SK-N-SH (cell line): ENCODE results near the gene DRAP1. TPM values are rescaled to one million over a fixed set of nuclear protein-coding genes. Genes with fewer than 3 reads are reported as not detected.

Experiments used
- CTCF ChIA-PET: fragments of 300-600, 350-600 bp; formaldehyde crosslinking; extraction: SDS; loops from one replicate; lab custom pipeline; 2021; lab: Yijun Ruan, JAX
- POLR2A ChIA-PET: fragments of 350-600 bp; sonication (Branson Sonifier 250); formaldehyde crosslinking; extraction: SDS; loops from one replicate; lab custom pipeline; 2020; ENCODE audit warnings: antibody characterized with exemption, inconsistent platforms; lab: Yijun Ruan, JAX
- DNase-seq: peaks from one replicate; pipeline ENCODE4 v3.0.0; 2012
- H2AFZ ChIP-seq: fragments of 200-600 bp; sonication (generic); 2 replicates; pipeline ENCODE4 v1.8.1; 2016; ENCODE audit warnings: antibody characterized with exemption, mild to moderate bottlenecking, low read depth
- H3F3A ChIP-seq: fragments of 200-600 bp; sonication (generic); replicated peaks from 2 replicates; pipeline ENCODE3; 2016; ENCODE audit warnings: antibody characterized with exemption, mild to moderate bottlenecking; ENCODE audit not compliant: insufficient read depth
- H3K27ac ChIP-seq, 2 experiments: fragments of 200-500 bp in 1 of 2; fragments of 200-600 bp in 1 of 2; sonication (Bioruptor generic) in 1 of 2; sonication (generic), shearing (Covaris generic) in 1 of 2; 2 replicates each; pipeline versions ENCODE4 v1.5.1 to v1.6.1; 2014 to 2016; ENCODE audit warnings: low read depth in 2 of 2, inconsistent platforms in 1 of 2, low read length in 1 of 2, mild to moderate bottlenecking in 1 of 2, mixed read lengths in 1 of 2
- H3K27me3 ChIP-seq: fragments of 200-600 bp; sonication (generic), shearing (Covaris generic); 2 replicates; pipeline ENCODE4 v1.6.1; 2016; ENCODE audit warnings: mixed run types; ENCODE audit not compliant: insufficient read depth
- H3K36me3 ChIP-seq, 2 experiments: fragments of 200-500 bp in 1 of 2; fragments of 200-600 bp in 1 of 2; sonication (Bioruptor generic) in 1 of 2; sonication (generic) in 1 of 2; replicated peaks in 1 of 2; 2 replicates each; pipeline versions ENCODE3 to v1.5.1; 2014 to 2016; ENCODE audit warnings: low read length in 1 of 2, mild to moderate bottlenecking in 1 of 2; ENCODE audit not compliant: insufficient read depth in 2 of 2, control insufficient read depth in 1 of 2
- H3K4me1 ChIP-seq, 2 experiments: fragments of 200-500 bp in 1 of 2; fragments of 200-600 bp in 1 of 2; sonication (Bioruptor generic) in 1 of 2; sonication (generic), shearing (Covaris generic) in 1 of 2; 2 replicates each; pipeline versions ENCODE4 v1.5.1 to v1.6.1; 2014 to 2016; ENCODE audit warnings: low read depth in 1 of 2, low read length in 1 of 2, mixed run types in 1 of 2; ENCODE audit not compliant: insufficient read depth in 2 of 2, control insufficient read depth in 1 of 2
- H3K4me2 ChIP-seq: fragments of 200-600 bp; sonication (generic), shearing (Covaris generic); 2 replicates; pipeline ENCODE4 v1.6.1; 2017; ENCODE audit warnings: mixed run types
- H3K4me3 ChIP-seq, 2 experiments: fragments of 200-500 bp in 1 of 2; fragments of 200-600 bp in 1 of 2; sonication (Bioruptor generic) in 1 of 2; sonication (generic), shearing (Covaris generic) in 1 of 2; 2 replicates each; pipeline versions ENCODE4 v1.5.1 to v1.8.1; 2014 to 2016; ENCODE audit warnings: low read depth in 2 of 2, inconsistent platforms in 1 of 2, low read length in 1 of 2, mild to moderate bottlenecking in 1 of 2, mixed read lengths in 1 of 2, moderate library complexity in 1 of 2
- H3K79me2 ChIP-seq: fragments of 200-600 bp; sonication (generic); 2 replicates; pipeline ENCODE4 v1.8.1; 2017; ENCODE audit warnings: mild to moderate bottlenecking; ENCODE audit not compliant: insufficient read depth
- H3K9ac ChIP-seq: fragments of 200-600 bp; sonication (generic); 2 replicates; pipeline ENCODE4 v1.6.1; 2017; ENCODE audit warnings: mixed run types
- H3K9me2 ChIP-seq: fragments of 200-600 bp; sonication (generic); 2 replicates; pipeline ENCODE4 v1.6.1; 2017; ENCODE audit warnings: mixed run types
- H3K9me3 ChIP-seq: fragments of 200-600 bp; sonication (generic); 2 replicates; pipeline ENCODE4 v1.6.1; 2017; ENCODE audit warnings: mixed run types, mild to moderate bottlenecking, moderate library complexity
- H4K20me1 ChIP-seq: fragments of 200-600 bp; sonication (generic); 2 replicates; pipeline ENCODE4 v1.6.1; 2017; ENCODE audit warnings: mild to moderate bottlenecking, mixed run types; ENCODE audit not compliant: insufficient read depth
- CTCF ChIP-seq: fragments of 200-600 bp; sonication (generic); IDR thresholded peaks from 2 replicates; pipeline ENCODE4 v1.6.1; 2017; ENCODE audit warnings: antibody characterized with exemption, mild to moderate bottlenecking, moderate library complexity
- EP300 ChIP-seq, 2 experiments: IDR thresholded peaks; 2 replicates each; pipeline versions ENCODE4 v1.4.0 to v1.6.1; 2012; ENCODE audit warnings: borderline replicate concordance in 1 of 2, low read depth in 1 of 2, low read length in 1 of 2
- EZH2phosphoT487 ChIP-seq: fragments of 200-600 bp; sonication (generic); IDR thresholded peaks from 2 replicates; pipeline ENCODE4 v1.6.1; 2017; ENCODE audit warnings: low read depth, mixed run types, mild to moderate bottlenecking, antibody characterized with exemption, moderate library complexity, borderline replicate concordance
- FOSL2 ChIP-seq: IDR thresholded peaks from 2 replicates; pipeline ENCODE4 v1.4.0; 2012; ENCODE audit warnings: low read depth, mild to moderate bottlenecking, moderate library complexity, borderline replicate concordance
- FOXJ3 ChIP-seq: sonication (generic); formaldehyde crosslinking; IDR thresholded peaks from 2 replicates; pipeline ENCODE4 v1.5.1; 2020; ENCODE audit warnings: mild to moderate bottlenecking, missing genetic modification reagents
- FOXM1 ChIP-seq: IDR thresholded peaks from 2 replicates; pipeline ENCODE4 v1.4.0; 2012; ENCODE audit warnings: low read depth, mild to moderate bottlenecking
- GABPA ChIP-seq: IDR thresholded peaks from 2 replicates; pipeline ENCODE4 v1.4.0; 2012; ENCODE audit warnings: low read depth, mild to moderate bottlenecking
- IRF3 ChIP-seq: fragments of 150-350 bp; IDR thresholded peaks from 2 replicates; pipeline ENCODE4 v1.6.1; 2016; ENCODE audit warnings: mild to moderate bottlenecking, low read depth, low read length
- JUND ChIP-seq: IDR thresholded peaks from 2 replicates; pipeline ENCODE4 v1.4.0; 2012
- MAX ChIP-seq: IDR thresholded peaks from 2 replicates; pipeline ENCODE4 v1.4.0; 2012; ENCODE audit warnings: low read depth
- MEF2A ChIP-seq: IDR thresholded peaks from 2 replicates; pipeline ENCODE4 v1.4.0; 2012; ENCODE audit warnings: low read depth, borderline replicate concordance
- NFIC ChIP-seq: IDR thresholded peaks from 2 replicates; pipeline ENCODE4 v1.4.0; 2012; ENCODE audit warnings: borderline replicate concordance
- NRF1 ChIP-seq: IDR thresholded peaks from 2 replicates; pipeline ENCODE4 v1.6.1; 2012; ENCODE audit warnings: low read depth, mild to moderate bottlenecking, low read length
- POLR2AphosphoS5 ChIP-seq: IDR thresholded peaks from 2 replicates; pipeline ENCODE4 v1.6.1; 2012; ENCODE audit warnings: low read depth, low read length
- RAD21 ChIP-seq: IDR thresholded peaks from 2 replicates; pipeline ENCODE4 v1.6.1; 2012; ENCODE audit warnings: mild to moderate bottlenecking, low read length
- RCOR1 ChIP-seq: fragments of 150-350 bp; IDR thresholded peaks from 2 replicates; pipeline ENCODE4 v1.6.1; 2017; ENCODE audit warnings: antibody characterized with exemption, low read length
- RFX5 ChIP-seq: IDR thresholded peaks from 2 replicates; pipeline ENCODE4 v1.6.1; 2012; ENCODE audit warnings: mild to moderate bottlenecking, improper control_type of control experiment, low read length
- RXRA ChIP-seq: IDR thresholded peaks from 2 replicates; pipeline ENCODE4 v1.4.0; 2012; ENCODE audit warnings: low read depth, mild to moderate bottlenecking, borderline replicate concordance
- SIN3A ChIP-seq: IDR thresholded peaks from 2 replicates; pipeline ENCODE4 v1.6.1; 2012; ENCODE audit warnings: low read depth, mild to moderate bottlenecking, low read length, moderate library complexity, borderline replicate concordance
- SMC3 ChIP-seq: IDR thresholded peaks from 2 replicates; pipeline ENCODE4 v1.6.1; 2012; ENCODE audit warnings: low read depth, low read length, improper control_type of control experiment
- TAF1 ChIP-seq: IDR thresholded peaks from 2 replicates; pipeline ENCODE4 v1.6.1; 2012; ENCODE audit warnings: low read depth, mild to moderate bottlenecking, low read length, moderate library complexity, borderline replicate concordance
- TCF12 ChIP-seq: IDR thresholded peaks from 2 replicates; pipeline ENCODE4 v1.4.0; 2012
- TEAD4 ChIP-seq: IDR thresholded peaks from 2 replicates; pipeline ENCODE4 v1.4.0; 2012; ENCODE audit warnings: mild to moderate bottlenecking, borderline replicate concordance; ENCODE audit not compliant: insufficient read depth
- USF1 ChIP-seq: IDR thresholded peaks from 2 replicates; pipeline ENCODE4 v1.4.0; 2012; ENCODE audit warnings: low read depth, borderline replicate concordance
- YY1 ChIP-seq: IDR thresholded peaks from 2 replicates; pipeline ENCODE4 v1.4.0; 2012; ENCODE audit warnings: low read depth, mild to moderate bottlenecking
- WGBS: methylation state at CpG from one replicate; pipeline ENCODE4 v1.1.6; 2017; ENCODE audit warnings: low lambda C conversion rate; 5-methylcytosine and 5-hydroxymethylcytosine counted together
- polyA plus RNA-seq, 3 experiments: library from polyadenylated mRNA; depleted of rRNA; stranded (reverse); fragments of >200 nt; gene quantifications; 2 replicates each; pipeline ENCODE4 v1.2.3, GENCODE V29; 2012
- TF ChIP-seq, protein P1 (sequence below): IDR thresholded peaks from 2 replicates; pipeline ENCODE4; 2012

DRAP1 gene
- polyA plus RNA-seq, 1 of the 3 experiments (the other 2 are of a cell fraction) = 464 TPM

GRCh38 chr11:65911682-65912568, 7.3 kb upstream of the DRAP1 start:
- peaks cover 38% of the 10 kb centered on the region for H3K79me2 ChIP-seq
- 10% methylated on average over 11 of the region's 14 CpGs for WGBS
- H2AFZ ChIP-seq = no peak overlapping the region
- no peaks in the 10 kb centered on the region for H3K36me3 ChIP-seq
- CTCF ChIA-PET = interaction anchor here (0.9 to 5.6 kb wide), 13 partner anchors 10 to 310 kb away, joined by 3 to 71 read pairs (median 4); partner anchors contain the start of genes CCDC85B, FIBP and FOSL1
- no peaks in the 10 kb centered on the region for H4K20me1 ChIP-seq
- peak overlapping the region; percentile 47 for H3K9ac ChIP-seq
- no peak overlapping the region for H3K4me3 ChIP-seq
- POLR2A ChIA-PET = interaction anchor here (0.8 to 1.7 kb wide), 2 partner anchors 18 to 21 kb away, joined by 3 to 4 read pairs; partner anchors contain the start of gene CCDC85B
- peak overlapping the region in 1 of 2 experiments; percentile 97; a peak in 2 of 4 replicates for H3K27ac ChIP-seq
- peak overlapping the region; percentile 49 for H3K4me2 ChIP-seq
- peak; percentile 84 for DNase-seq
- H3K9me2 ChIP-seq = no peaks in the 10 kb centered on the region
- H3K4me1 ChIP-seq = peaks cover 12 to 47% of the 10 kb centered on the region in 2 experiments; a peak in 3 of 4 replicates
- no peaks in the 10 kb centered on the region for H3K27me3 ChIP-seq
- H3K9me3 ChIP-seq = no peaks in the 10 kb centered on the region
- peaks cover 25% of the 10 kb centered on the region for H3F3A ChIP-seq
- TF ChIP-seq YY1 (no peak), RFX5 (no peak), FOXJ3 (CRISPR knock-in tag) (no peak), IRF3 (no peak), TAF1 (peak; percentile 31; the same call in 1 of the 2 replicates), RXRA (0 out of 2 replicates have a peak, but pooled peaks have one; percentile 7), RAD21 (peak; percentile 69), EZH2phosphoT487 (no peak), FOXM1 (no peak), MAX (peak; percentile 80), RCOR1 (no peak), MEF2A (no peak), EP300 (IDR thresholded peaks at IDR 0.05; ENCODE audit: borderline replicate concordance in 1 of 2, low read depth in 1 of 2, low read length in 1 of 2) (peak in 1 of 2 experiments; percentile 43; a peak in 1 of 4 replicates), TEAD4 (no peak), SMC3 (peak; percentile 27; the same call in 1 of the 2 replicates), FOSL2 (peak; percentile 38; the same call in 1 of the 2 replicates), JUND (no peak), TCF12 (peak; percentile 45; the same call in 1 of the 2 replicates), NFIC (peak; percentile 68), NRF1 (no peak), POLR2AphosphoS5 (peak; percentile 53; the same call in 1 of the 2 replicates), CTCF (peak; percentile 51), USF1 (peak; percentile 59; the same call in 1 of the 2 replicates), GABPA (peak; percentile 50), SIN3A (0 out of 2 replicates have a peak, but pooled peaks have one; percentile 44)
- TF ChIP-seq, protein P1, sequence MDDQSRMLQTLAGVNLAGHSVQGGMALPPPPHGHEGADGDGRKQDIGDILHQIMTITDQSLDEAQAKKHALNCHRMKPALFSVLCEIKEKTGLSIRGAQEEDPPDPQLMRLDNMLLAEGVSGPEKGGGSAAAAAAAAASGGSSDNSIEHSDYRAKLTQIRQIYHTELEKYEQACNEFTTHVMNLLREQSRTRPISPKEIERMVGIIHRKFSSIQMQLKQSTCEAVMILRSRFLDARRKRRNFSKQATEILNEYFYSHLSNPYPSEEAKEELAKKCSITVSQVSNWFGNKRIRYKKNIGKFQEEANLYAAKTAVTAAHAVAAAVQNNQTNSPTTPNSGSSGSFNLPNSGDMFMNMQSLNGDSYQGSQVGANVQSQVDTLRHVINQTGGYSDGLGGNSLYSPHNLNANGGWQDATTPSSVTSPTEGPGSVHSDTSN = 0 out of 2 replicates have a peak, but pooled peaks have one; percentile 5
